GM12878 (cell line): ENCODE data around the gene FRAS1. TPM values are rescaled to one million over a fixed set of nuclear protein-coding genes. Genes with fewer than 3 reads are reported as not detected.

ENCODE experiments used
- ATAC-seq: fragments of 200-7000 bp; cut with Tn5 transposase; 3 replicates; pipeline ENCODE4 v1.9.1; 2020; ENCODE audit warnings: mild to moderate bottlenecking, moderate library complexity
- BruUV-seq: library from RNA; stranded (reverse); fragments of 400-500 nt; replicated peaks from 2 replicates; lab custom pipeline; 2021; lab: Mats Ljungman, UMichigan
- CTCF ChIA-PET: fragments of 300-600 bp; sonication (Branson Sonifier 250); formaldehyde crosslinking; extraction: SDS; loops from one replicate; lab custom pipeline; 2021; ENCODE audit warnings: inconsistent platforms; lab: Yijun Ruan, JAX
- POLR2A ChIA-PET: fragments of 350-600 bp; formaldehyde crosslinking; extraction: SDS; loops from one replicate; lab custom pipeline; 2021; ENCODE audit warnings: inconsistent platforms; lab: Charles Lee
- RAD21 ChIA-PET: fragments of 300-600 bp; sonication (Branson Sonifier 250); formaldehyde crosslinking; loops from one replicate; lab custom pipeline; 2023; ENCODE audit warnings: antibody characterized with exemption; ENCODE audit not compliant: unreplicated experiment; lab: Charles Lee
- SMC1A ChIA-PET: fragments of 300-600 bp; sonication (Branson Sonifier 250); formaldehyde crosslinking; loops from one replicate; lab custom pipeline; 2023; ENCODE audit not compliant: unreplicated experiment, uncharacterized antibody; lab: Charles Lee
- DNase-seq: peaks from one replicate; pipeline ENCODE4 v3.0.0-alpha.2; 2011; ENCODE audit warnings: low read depth, low spot score
- FAIRE-seq: peaks from 3 replicates; lab custom pipeline; 2011; peaks lifted over from hg19 to GRCh38; lab: Jason Lieb, UNC
- H2AFZ ChIP-seq: 2 replicates; pipeline ENCODE4 v1.6.0; 2011; ENCODE audit warnings: low read depth, low read length, control low read depth; ENCODE audit not compliant: control insufficient read depth
- H3K27ac ChIP-seq: 2 replicates; pipeline ENCODE4 v1.5.1; 2011; ENCODE audit warnings: control low read depth; ENCODE audit not compliant: control insufficient read depth, insufficient read depth
- H3K27me3 ChIP-seq, 2 experiments: replicated peaks in 1 of 2; 2 replicates each; pipeline versions ENCODE4 v1.6.0 to v1.6.1; 2011; ENCODE audit warnings: low read length in 1 of 2; ENCODE audit not compliant: control insufficient read depth in 2 of 2, insufficient read depth in 2 of 2
- H3K36me3 ChIP-seq, 2 experiments: 2 replicates each; pipeline ENCODE4 v1.5.1; 2011; ENCODE audit warnings: low read length in 1 of 2; ENCODE audit not compliant: control insufficient read depth in 2 of 2, insufficient read depth in 2 of 2
- H3K4me1 ChIP-seq: 2 replicates; pipeline ENCODE4 v1.6.1; 2011; ENCODE audit warnings: mild to moderate bottlenecking, low read length, moderate library complexity, mixed read lengths; ENCODE audit not compliant: control insufficient read depth, insufficient read depth
- H3K4me2 ChIP-seq: 2 replicates; pipeline ENCODE4 v1.6.0; 2011; ENCODE audit warnings: control low read depth; ENCODE audit not compliant: control insufficient read depth, insufficient read depth
- H3K4me3 ChIP-seq: fragments of 200-600 bp; sonication (generic); 2 replicates; pipeline ENCODE4 v1.5.1; 2016
- H3K79me2 ChIP-seq: 2 replicates; pipeline ENCODE4 v1.6.0; 2011; ENCODE audit warnings: low read length; ENCODE audit not compliant: control insufficient read depth, insufficient read depth
- H3K9ac ChIP-seq: 2 replicates; pipeline ENCODE4 v1.8.0; 2011; ENCODE audit warnings: low read length, control low read depth, mixed read lengths; ENCODE audit not compliant: control insufficient read depth, insufficient read depth
- H3K9me3 ChIP-seq: replicated peaks from 3 replicates; pipeline ENCODE4 v1.5.1; 2011; ENCODE audit warnings: mild to moderate bottlenecking, low read length; ENCODE audit not compliant: control insufficient read depth, insufficient read depth
- H4K20me1 ChIP-seq: 2 replicates; pipeline ENCODE4 v1.6.0; 2011; ENCODE audit not compliant: control insufficient read depth, insufficient read depth
- ESRRA ChIP-seq: IDR thresholded peaks from 2 replicates; pipeline ENCODE4 v1.6.1; 2012; ENCODE audit warnings: mild to moderate bottlenecking, low read length, improper control_type of control experiment
- GATAD2B ChIP-seq: fragments of 450-650 bp; conservative IDR thresholded peaks from 2 replicates; pipeline ENCODE4 v1.6.1; 2017; ENCODE audit warnings: low read depth, mild to moderate bottlenecking, moderate library complexity
- MEF2A ChIP-seq: IDR thresholded peaks from 2 replicates; pipeline ENCODE4 v1.6.1; 2011; ENCODE audit warnings: low read depth, mild to moderate bottlenecking, low read length, moderate library complexity; ENCODE audit not compliant: insufficient read depth
- MYB ChIP-seq: fragments of 150-350 bp; IDR thresholded peaks from 2 replicates; pipeline ENCODE4 v1.6.1; 2014; ENCODE audit warnings: mild to moderate bottlenecking, low read depth, low read length, borderline replicate concordance
- NKRF ChIP-seq: fragments of 450-650 bp; conservative IDR thresholded peaks from 2 replicates; pipeline ENCODE4 v1.6.1; 2017; ENCODE audit warnings: mild to moderate bottlenecking, moderate library complexity
- RB1 ChIP-seq: fragments of 450-650 bp; formaldehyde crosslinking; IDR thresholded peaks from 2 replicates; pipeline ENCODE4 v1.6.1; 2017; ENCODE audit warnings: mild to moderate bottlenecking, borderline replicate concordance
- SIN3A ChIP-seq: IDR thresholded peaks from 2 replicates; pipeline ENCODE4 v1.6.1; 2012; ENCODE audit warnings: low read depth, low read length, improper control_type of control experiment
- SMC3 ChIP-seq: IDR thresholded peaks from 2 replicates; pipeline ENCODE4 v1.6.1; 2011; ENCODE audit warnings: low read length, improper control_type of control experiment, borderline replicate concordance
- TCF12 ChIP-seq: IDR thresholded peaks from 2 replicates; pipeline ENCODE4 v1.6.1; 2011; ENCODE audit warnings: low read depth, mild to moderate bottlenecking, low read length
- ZBED1 ChIP-seq: IDR thresholded peaks from 2 replicates; pipeline ENCODE4 v1.6.1; 2016; ENCODE audit warnings: borderline replicate concordance
- ZNF274 ChIP-seq: IDR thresholded peaks from one replicate; pipeline ENCODE4 v1.8.0; 2011; ENCODE audit not compliant: insufficient read length, insufficient read depth
- WGBS: methylation state at CpG from one replicate; pipeline ENCODE4 v1.1.6; 2016; ENCODE audit warnings: low lambda C conversion rate; ENCODE audit not compliant: insufficient replicate concordance, insufficient coverage; ENCODE audit errors: missing lambda C conversion rate; 5-methylcytosine and 5-hydroxymethylcytosine counted together
- in situ Hi-C: fragments of 300-500 bp; cut with MboI; formaldehyde crosslinking; loops from 9 replicates; pipeline ENCODE4 v1.14.3; 2018; ENCODE audit warnings: mixed read lengths
- intact Hi-C: fragments of 100-400 bp; cut with micrococcal nuclease; formaldehyde crosslinking; loops from one replicate; pipeline ENCODE4 v1.14.2; 2022; ENCODE audit not compliant: unreplicated experiment
- polyA plus RNA-seq, 11 experiments: library from polyadenylated mRNA; depleted of rRNA in 4 of 11; unstranded in 6 of 11; stranded (reverse) in 5 of 11; fragments of >200 nt; fragmentation: Nextera tagmentation in 4 of 11; fragmentation: Illumina TruSeq in 1 of 11; extraction: Ambion mirVana in 4 of 11; extraction: Trizol in 1 of 11; gene quantifications; 1 replicate in 1 of 11; 2 replicates in 10 of 11; pipeline versions ENCODE4 v1.2.1 to v1.2.3, GENCODE V29; 2011 to 2016; ENCODE audit warnings: inconsistent platforms in 2 of 11, missing spikeins in 2 of 11, low read depth in 1 of 11
- total RNA-seq, 4 experiments: library from RNA; depleted of rRNA in 3 of 4; stranded (reverse); fragments of >200 nt in 3 of 4; fragmentation: Illumina TruSeq in 1 of 4; extraction: Trizol in 1 of 4; gene quantifications; 2 replicates each; pipeline versions ENCODE4 v1.2.1 to v1.2.3, GENCODE V29; 2013 to 2021

The FRAS1 gene
- total and polyA plus RNA-seq, 10 of the 15 experiments (the other 5 are each of a cell fraction or from before 2014, with no cell fraction given) = 0.08 to 11.7 (median 0.20) TPM

- no peaks in the 10 kb centered on the region for H3K36me3 ChIP-seq
- TF ChIP-seq SMC3 = no peak
- no peak for TF ChIP-seq NKRF
- no peak for TF ChIP-seq GATAD2B
- TF ChIP-seq SIN3A = no peak
- TF ChIP-seq MEF2A = no peak
- no peak for TF ChIP-seq RB1
- no peak for TF ChIP-seq MYB
- TF ChIP-seq ESRRA = no peak
- TF ChIP-seq ZNF274 = no peak
- TF ChIP-seq TCF12 = no peak
- TF ChIP-seq ZBED1 = no peak
- TF ChIP-seq, all 136 proteins: peak for 0
- Histone ChIP-seq H3K4me2 (no peak overlapping the region), H4K20me1 (no peaks in the 10 kb centered on the region), H3K79me2 (no peaks in the 10 kb centered on the region), H3K27me3 (no peaks in the 10 kb centered on the region), H3K4me1 (no peaks in the 10 kb centered on the region), H3K27ac (no peak overlapping the region), H3K9ac (no peak overlapping the region), H3K9me3 (no peaks in the 10 kb centered on the region), H2AFZ (no peak overlapping the region), H3K4me3 (no peak overlapping the region)
- ChIA-PET CTCF (interaction anchor here (1.4 kb wide), 1 partner anchor 277 kb away, joined by 3 read pairs; no protein-coding TSS in a partner anchor), RAD21 (no interaction called here), POLR2A (no interaction called here), SMC1A (interaction anchor here (1.2 to 1.3 kb wide), 3 partner anchors 9 to 222 kb away, joined by 3 to 4 read pairs (median 3); no protein-coding TSS in a partner anchor)
- no TSS peak for BruUV-seq
- DNase-seq (no peak), FAIRE-seq (no peak), ATAC-seq (no peak)
- intact Hi-C loops (no loop called here), in situ Hi-C loops (no loop called here)
- 11% methylated on average over 4 of the region's 4 CpGs for WGBS
Measured at GRCh38 chr4:78336093-78336943, 279.2 kb downstream of the FRAS1 start.
